Endothelial cell of umbilical vein (primary cell): ENCODE measurements around the gene LST1. TPM values are rescaled to one million over a fixed set of nuclear protein-coding genes. Genes with fewer than 3 reads are reported as not detected.

ENCODE experiments used
- BruUV-seq: library from RNA; stranded (reverse); fragments of 400-500 nt; replicated peaks from 2 replicates; lab custom pipeline; 2021; lab: Mats Ljungman, UMichigan
- CTCF ChIA-PET: fragments of 300-600, 350-600 bp; sonication (Branson Sonifier 250); formaldehyde crosslinking; loops from one replicate; lab custom pipeline; 2021; ENCODE audit warnings: antibody characterized with exemption, inconsistent platforms; lab: Charles Lee
- POLR2A ChIA-PET: fragments of 300-600, 350-600 bp; sonication (Branson Sonifier 250); formaldehyde crosslinking; loops from one replicate; lab custom pipeline; 2021; ENCODE audit warnings: antibody characterized with exemption, inconsistent platforms; lab: Charles Lee
- DNase-seq: peaks from one replicate; pipeline ENCODE4 v3.0.0-alpha.2; 2011; ENCODE audit warnings: low read depth, low spot score
- FAIRE-seq: peaks from 2 replicates; lab custom pipeline; 2011; peaks lifted over from hg19 to GRCh38; lab: Jason Lieb, UNC
- H2AFZ ChIP-seq: 2 replicates; pipeline ENCODE4 v1.6.0; 2012; ENCODE audit warnings: low read depth, low read length, control low read depth, inconsistent platforms
- H3K27ac ChIP-seq: 2 replicates; pipeline ENCODE4 v1.5.1; 2011; ENCODE audit warnings: low read depth, mild to moderate bottlenecking, control low read depth, low read length, moderate library complexity; ENCODE audit not compliant: insufficient read depth
- H3K27me3 ChIP-seq, 2 experiments: 2 replicates each; pipeline versions ENCODE4 v1.6.0 to v1.6.1; 2011; ENCODE audit warnings: low read length in 2 of 2, mixed read lengths in 1 of 2; ENCODE audit not compliant: control insufficient read depth in 2 of 2, insufficient read depth in 2 of 2
- H3K36me3 ChIP-seq, 2 experiments: 2 replicates in 1 of 2; 3 replicates in 1 of 2; pipeline ENCODE4 v1.5.1; 2011; ENCODE audit warnings: low read length in 2 of 2, mild to moderate bottlenecking in 1 of 2, moderate library complexity in 1 of 2; ENCODE audit not compliant: control insufficient read depth in 2 of 2, insufficient read depth in 2 of 2; ENCODE audit errors: extremely low read depth in 1 of 2
- H3K4me1 ChIP-seq: 3 replicates; pipeline ENCODE4 v1.5.1; 2011; ENCODE audit warnings: mild to moderate bottlenecking, low read length; ENCODE audit not compliant: control insufficient read depth, insufficient read depth; ENCODE audit errors: extremely low read depth
- H3K4me2 ChIP-seq: 2 replicates; pipeline ENCODE4 v1.6.1; 2011; ENCODE audit warnings: low read length, control low read depth, mixed read lengths; ENCODE audit not compliant: insufficient read depth
- H3K4me3 ChIP-seq, 3 experiments: fragments of 200-600 bp in 1 of 3; sonication (generic), shearing (Covaris generic) in 1 of 3; replicated peaks in 1 of 3; 2 replicates each; pipeline ENCODE4 v1.5.1; 2011 to 2016; ENCODE audit warnings: control low read depth in 3 of 3, low read length in 3 of 3, mild to moderate bottlenecking in 2 of 3, inconsistent platforms in 1 of 3, low read depth in 1 of 3, moderate library complexity in 1 of 3; ENCODE audit not compliant: insufficient read depth in 1 of 3
- H3K79me2 ChIP-seq: 2 replicates; pipeline ENCODE4 v1.6.0; 2012; ENCODE audit warnings: low read length, inconsistent platforms; ENCODE audit not compliant: control insufficient read depth, insufficient read depth
- H3K9ac ChIP-seq: replicated peaks from 2 replicates; pipeline ENCODE3; 2011; ENCODE audit warnings: low read length, control low read depth; ENCODE audit not compliant: insufficient read depth; ENCODE audit errors: extremely low read depth
- H3K9me1 ChIP-seq: replicated peaks from 3 replicates; pipeline ENCODE4 v1.6.0; 2011; ENCODE audit warnings: mild to moderate bottlenecking, low read length; ENCODE audit not compliant: control insufficient read depth, insufficient read depth; ENCODE audit errors: extremely low read depth
- H3K9me3 ChIP-seq: replicated peaks from 2 replicates; pipeline ENCODE4 v1.5.1; 2012; ENCODE audit warnings: low read length, inconsistent platforms; ENCODE audit not compliant: control insufficient read depth, insufficient read depth
- H4K20me1 ChIP-seq: replicated peaks from 2 replicates; pipeline ENCODE3; 2011; ENCODE audit warnings: mild to moderate bottlenecking, low read length; ENCODE audit not compliant: control insufficient read depth, insufficient read depth; ENCODE audit errors: extremely low read depth
- CTCF ChIP-seq, 2 donors: IDR thresholded peaks; 1 replicate in 1 of 2; 2 replicates in 1 of 2; pipeline ENCODE4 v1.5.1; 2011; ENCODE audit warnings: low read length in 2 of 2, mild to moderate bottlenecking in 2 of 2, moderate library complexity in 2 of 2, control low read depth in 1 of 2, inconsistent platforms in 1 of 2, low read depth in 1 of 2; ENCODE audit not compliant: insufficient read depth in 1 of 2; ENCODE audit errors: extremely low read depth in 1 of 2
- EZH2 ChIP-seq: IDR thresholded peaks from 2 replicates; pipeline ENCODE4 v1.6.1; 2012; ENCODE audit warnings: borderline replicate concordance, low read depth, mild to moderate bottlenecking, moderate library complexity, low read length, inconsistent platforms; ENCODE audit not compliant: severe bottlenecking
- FOS ChIP-seq: IDR thresholded peaks from 2 replicates; pipeline ENCODE4 v1.6.1; 2011; ENCODE audit warnings: mild to moderate bottlenecking, low read length, moderate library complexity, borderline replicate concordance; ENCODE audit not compliant: insufficient read depth
- GATA2 ChIP-seq: IDR thresholded peaks from 2 replicates; pipeline ENCODE4 v1.7.0; 2011; ENCODE audit warnings: low read depth, mild to moderate bottlenecking, moderate library complexity, mixed read lengths, low read length; ENCODE audit not compliant: insufficient read length, insufficient read depth
- JUN ChIP-seq: IDR thresholded peaks from 2 replicates; pipeline ENCODE4 v1.6.1; 2011; ENCODE audit warnings: borderline replicate concordance, low read depth; ENCODE audit not compliant: insufficient read length, insufficient read depth
- MAX ChIP-seq: IDR thresholded peaks from 2 replicates; pipeline ENCODE4 v1.6.1; 2011; ENCODE audit not compliant: insufficient read depth, insufficient read length
- MYC ChIP-seq: IDR thresholded peaks from one replicate; pipeline ENCODE4 v1.6.1; 2011; ENCODE audit warnings: mild to moderate bottlenecking, low read depth, low read length
- POLR2A ChIP-seq: IDR thresholded peaks from 2 replicates; pipeline ENCODE4 v1.6.1; 2012; ENCODE audit warnings: low read depth, mild to moderate bottlenecking, control low read depth, low read length
- POLR2AphosphoS5 ChIP-seq: IDR thresholded peaks from 2 replicates; pipeline ENCODE4 v1.6.1; 2012; ENCODE audit warnings: low read depth, mild to moderate bottlenecking, control low read depth, low read length, moderate library complexity; ENCODE audit not compliant: insufficient read depth
- dilution Hi-C: fragments of 300-500 bp; cut with MboI; formaldehyde crosslinking; loops from one replicate; pipeline ENCODE4 v1.15.0; 2019; ENCODE audit warnings: low sequenced_read_pairs; ENCODE audit not compliant: extremely low pct_ligation_motif_present
- intact Hi-C: fragments of 100-400 bp; cut with micrococcal nuclease; formaldehyde crosslinking; loops from one replicate; pipeline ENCODE4 v1.10.0; 2022
- polyA plus RNA-seq, 4 experiments: library from polyadenylated mRNA; depleted of rRNA in 3 of 4; stranded (reverse) in 3 of 4; unstranded in 1 of 4; fragments of >200 nt; gene quantifications; 2 replicates each; pipeline versions ENCODE4 v1.2.1 to v1.2.3, GENCODE V29; 2011 to 2012; ENCODE audit warnings: missing spikeins in 1 of 4
- total RNA-seq: library from RNA; stranded (reverse); gene quantifications from 2 replicates; pipeline ENCODE4 v1.2.3, GENCODE V29; 2021

Gene LST1
- total and polyA plus RNA-seq, 2 donors (not counting 3 experiments of a cell fraction or from before 2014, with no cell fraction given), result 1.00 to 1.8 TPM

- BruUV-seq, result no TSS peak
- Histone ChIP-seq H3K4me2 (no peak overlapping the region), H4K20me1 (no peaks in the 10 kb centered on the region), H3K27ac (no peak overlapping the region), H3K9me3 (no peaks in the 10 kb centered on the region), H3K79me2 (peaks cover 4% of the 10 kb centered on the region), H3K9ac (no peak overlapping the region), H3K4me1 (peaks cover 8% of the 10 kb centered on the region), H2AFZ (no peak overlapping the region), H3K36me3 (no peaks in the 10 kb centered on the region), H3K9me1 (no peaks in the 10 kb centered on the region), H3K27me3 (no peaks in the 10 kb centered on the region), H3K4me3 (no peak overlapping the region)
- dilution Hi-C loops, result no loop called here
- TF ChIP-seq POLR2AphosphoS5, result no peak
- TF ChIP-seq POLR2A, result no peak
- no peak for TF ChIP-seq FOS
- TF ChIP-seq GATA2, result no peak
- TF ChIP-seq MAX, result no peak
- TF ChIP-seq EZH2, result no peak
- no peak for TF ChIP-seq CTCF (IDR thresholded peaks at IDR 0.05; ENCODE audit: extremely low read depth in 1 of 2, insufficient read depth in 1 of 2, low read depth in 1 of 2, low read length in 2 of 2)
- no peak for TF ChIP-seq JUN
- no peak for TF ChIP-seq MYC
- intact Hi-C loops, result no loop called here
- ChIA-PET CTCF (interaction anchor here (0.9 to 32.6 kb wide), 4 partner anchors 9 to 30 kb away, joined by 4 to 1517 read pairs (median 151); partner anchors contain the start of genes ATP6V1G2, DDX39B, NCR3 and NFKBIL1), POLR2A (no interaction called here)
- DNase-seq, result no peak
- no peak for FAIRE-seq
Measured at GRCh38 chr6:31586599-31587281, 663 bp downstream of the LST1 start.
